Left ventricle myocardium inferior (tissue), 1 donor: ENCODE measurements around the gene EFHC1. TPM values are rescaled to one million over a fixed set of nuclear protein-coding genes. Genes with fewer than 3 reads are reported as not detected.

ENCODE experiments used
- DNase-seq: peaks from one replicate; pipeline ENCODE4 v3.0.0-alpha.2; 2020
- H3K27ac ChIP-seq: fragments of 200-600 bp; replicated peaks from 2 replicates; pipeline ENCODE4 v1.8.0; 2021
- H3K27me3 ChIP-seq: fragments of 200-600 bp; 2 replicates; pipeline ENCODE4 v1.8.0; 2021; ENCODE audit warnings: low read depth
- H3K36me3 ChIP-seq: fragments of 200-600 bp; 2 replicates; pipeline ENCODE4 v1.8.0; 2021
- H3K4me1 ChIP-seq: fragments of 200-600 bp; 2 replicates; pipeline ENCODE4 v1.8.0; 2021
- H3K4me3 ChIP-seq: fragments of 200-600 bp; 2 replicates; pipeline ENCODE4 v1.8.0; 2021; ENCODE audit warnings: mild to moderate bottlenecking, moderate library complexity
- H3K9me3 ChIP-seq: fragments of 200-600 bp; replicated peaks from 2 replicates; pipeline ENCODE4 v1.8.0; 2021
- CTCF ChIP-seq: fragments of 200-600 bp; IDR thresholded peaks from 2 replicates; pipeline ENCODE4 v1.8.0; 2021; ENCODE audit warnings: antibody characterized with exemption, mild to moderate bottlenecking, borderline replicate concordance
- intact Hi-C: fragments of 100-400 bp; cut with micrococcal nuclease; formaldehyde crosslinking; loops from one replicate; pipeline ENCODE4 v1.11.0; 2022
- total RNA-seq: library from RNA; stranded (reverse); fragmentation: NEBNext Ultra II Directional; extraction: Animal tissue kit (Norgen Biotek cat#: 25700); gene quantifications from one replicate; pipeline ENCODE4 v1.2.1, GENCODE V29; 2021
- donor health status: DM: no; HTN: yes; CAD: no; lungs with severe emphysema.

Gene EFHC1
- total RNA-seq, 1 donor from 2014 or later: 5.7 TPM

- peak overlapping the region; percentile 34 for H3K4me3 ChIP-seq
- TF ChIP-seq CTCF: no peak
- peaks cover 69% of the 10 kb centered on the region for H3K4me1 ChIP-seq
- H3K27ac ChIP-seq: peak overlapping the region; percentile 83
- H3K27me3 ChIP-seq: no peaks in the 10 kb centered on the region
- H3K9me3 ChIP-seq: no peaks in the 10 kb centered on the region
- intact Hi-C loops: no loop called here
- no peaks in the 10 kb centered on the region for H3K36me3 ChIP-seq
- DNase-seq: no peak
Observed at GRCh38 chr6:52552278-52552643, 132.1 kb downstream of the EFHC1 start.

- intact Hi-C loops: no loop called here
- DNase-seq: no peak
- Histone ChIP-seq H3K27ac (no peak overlapping the region), H3K9me3 (no peaks in the 10 kb centered on the region), H3K4me1 (peaks cover 69% of the 10 kb centered on the region), H3K4me3 (no peak overlapping the region), H3K27me3 (no peaks in the 10 kb centered on the region), H3K36me3 (no peaks in the 10 kb centered on the region)
- no peak for TF ChIP-seq CTCF
Observed at GRCh38 chr6:52553158-52553557, 133.0 kb downstream of the EFHC1 start.

- Histone ChIP-seq H3K4me1 (peaks cover 69% of the 10 kb centered on the region), H3K27me3 (no peaks in the 10 kb centered on the region), H3K4me3 (no peak overlapping the region), H3K27ac (no peak overlapping the region), H3K9me3 (no peaks in the 10 kb centered on the region), H3K36me3 (no peaks in the 10 kb centered on the region)
- no peak for TF ChIP-seq CTCF
- no peak for DNase-seq
- intact Hi-C loops: no loop called here
Observed at GRCh38 chr6:52553719-52554118, 133.6 kb downstream of the EFHC1 start.

- Histone ChIP-seq H3K27ac (no peak overlapping the region), H3K4me3 (no peak overlapping the region), H3K4me1 (peaks cover 62% of the 10 kb centered on the region), H3K36me3 (no peaks in the 10 kb centered on the region), H3K27me3 (no peaks in the 10 kb centered on the region), H3K9me3 (no peaks in the 10 kb centered on the region)
- TF ChIP-seq CTCF: no peak
- intact Hi-C loops: no loop called here
- DNase-seq: no peak
Observed at GRCh38 chr6:52554684-52555280, 134.6 kb downstream of the EFHC1 start.

- Histone ChIP-seq H3K4me3 (no peak overlapping the region), H3K9me3 (no peaks in the 10 kb centered on the region)
- DNase-seq: no peak
Observed at GRCh38 chr6:52555518-52556233, 135.5 kb downstream of the EFHC1 start.

More at GRCh38 chr6:52555518-52556233, 135.5 kb downstream of the EFHC1 start:
- H3K27ac ChIP-seq: no peak overlapping the region
- peaks cover 59% of the 10 kb centered on the region for H3K4me1 ChIP-seq
- H3K36me3 ChIP-seq: no peaks in the 10 kb centered on the region
- H3K27me3 ChIP-seq: no peaks in the 10 kb centered on the region
- intact Hi-C loops: no loop called here
- no peak for TF ChIP-seq CTCF
